ENCODE measurements around the gene N4BP2L1. TPM values are rescaled to one million over a fixed set of nuclear protein-coding genes. Genes with fewer than 3 reads are reported as not detected.

Gene N4BP2L1
- total and polyA plus RNA-seq, 2 of the 8 experiments (the other 6 are each of a cell fraction or from before 2014, with no cell fraction given): 1.3 to 3.1 TPM

DNA sequence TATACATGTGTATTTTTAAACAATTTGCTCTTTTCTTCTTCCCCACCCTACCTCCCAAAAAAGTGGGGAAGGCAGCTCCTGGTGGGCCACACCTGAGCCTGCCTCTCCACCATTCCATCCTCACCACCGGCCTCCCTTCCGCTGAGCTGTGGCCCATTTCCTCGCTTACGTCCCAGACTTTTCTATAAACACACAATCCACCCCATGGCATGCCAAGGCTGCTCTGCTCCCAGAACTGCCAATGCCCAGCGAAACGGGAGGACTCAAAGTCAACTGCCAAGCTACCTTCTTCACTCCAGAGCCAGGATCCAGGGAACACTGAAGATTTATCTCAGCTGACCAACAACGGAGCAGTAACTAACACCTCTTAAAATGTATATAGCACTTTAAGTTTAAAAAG, 2.8 kb downstream of the N4BP2L1 start:
- Histone ChIP-seq H3K14ac (ENCODE audit: insufficient read length) (no peak overlapping the region), H2BK5ac (ENCODE audit: low read depth, low read length) (no peak overlapping the region), H2BK15ac (ENCODE audit: low read length) (no peak overlapping the region), H3K4me2 (ENCODE audit: insufficient read depth in 1 of 2, low read depth in 2 of 2, low read length in 2 of 2) (no peak overlapping the region), H3K4me1 (replicated peaks in 1 of 4; ENCODE audit: control insufficient read depth in 3 of 4, insufficient read depth in 4 of 4, low read length in 3 of 4) (peaks cover 4% of the 10 kb centered on the region in 4 experiments; a peak in 6 of 7 replicates), H3K27ac (ENCODE audit: low read depth, low read length) (no peak overlapping the region), H2BK12ac (ENCODE audit: low read depth, low read length) (no peak overlapping the region; the same call in 1 of the 2 replicates), H3K56ac (replicated peaks; ENCODE audit: insufficient read length, low read depth, low read length) (no peak overlapping the region), H3K4ac (replicated peaks; ENCODE audit: insufficient read length, low read depth, low read length) (no peak overlapping the region), H3K18ac (ENCODE audit: extremely low read depth, low read length) (no peak overlapping the region), H3K9ac (replicated peaks in 1 of 4; ENCODE audit: extremely low read depth in 1 of 4, low read depth in 3 of 4, low read length in 3 of 4) (no peak overlapping the region), H2AFZ (ENCODE audit: low read length) (no peak overlapping the region), H2BK120ac (replicated peaks; ENCODE audit: low read depth, low read length) (no peak overlapping the region), H3K9me3 (ENCODE audit: insufficient read depth in 2 of 2, low read depth in 1 of 2, low read length in 1 of 2) (no peaks in the 10 kb centered on the region), H4K5ac (ENCODE audit: insufficient read length, low read depth, low read length) (no peak overlapping the region), H3K79me1 (ENCODE audit: low read depth, low read length) (no peaks in the 10 kb centered on the region; the same call in 1 of the 2 replicates), H2BK20ac (ENCODE audit: low read length) (no peak overlapping the region), H2AK5ac (ENCODE audit: low read depth, low read length) (no peak overlapping the region), H3K79me2 (ENCODE audit: control insufficient read depth in 1 of 2, insufficient read depth in 2 of 2, low read length in 2 of 2) (no peaks in the 10 kb centered on the region), H4K8ac (ENCODE audit: extremely low read depth, insufficient read depth, low read length) (no peak overlapping the region), H4K91ac (replicated peaks; ENCODE audit: insufficient read length, low read length) (no peak overlapping the region), H4K20me1 (replicated peaks in 1 of 2; ENCODE audit: control insufficient read depth in 1 of 2, insufficient read depth in 2 of 2, low read length in 2 of 2) (peaks cover 0 to 2% of the 10 kb centered on the region in 2 experiments), H3K23me2 (ENCODE audit: low read depth, low read length) (peaks cover 5% of the 10 kb centered on the region; the same call in 1 of the 2 replicates), H3K27me3 (replicated peaks in 1 of 4; ENCODE audit: control insufficient read depth in 3 of 4, extremely low read depth in 1 of 4, insufficient read depth in 3 of 4, low read length in 3 of 4) (peaks cover 0 to 10% (median 6%) of the 10 kb centered on the region in 4 experiments; a peak in 5 of 7 replicates), H3K36me3 (ENCODE audit: control insufficient read depth in 2 of 4, insufficient read depth in 4 of 4, low read length in 3 of 4) (no peaks in the 10 kb centered on the region), H3K4me3 (ENCODE audit: extremely low read depth in 1 of 4, insufficient read depth in 2 of 4, low read depth in 3 of 4, low read length in 4 of 4) (no peak overlapping the region), H3K23ac (ENCODE audit: insufficient read length) (no peak overlapping the region)
- POLR2A ChIA-PET (ENCODE audit: partially characterized antibody): interaction anchor here (3.1 kb wide), 1 partner anchor 16 kb away, joined by 15 read pairs; no protein-coding TSS in a partner anchor
- FAIRE-seq (no peak), DNase-seq (ENCODE audit: low read depth in 1 of 2, low spot score in 2 of 2) (no peak)
- CTCF ChIA-PET (ENCODE audit: partially characterized antibody): interaction anchor here (0.7 to 0.8 kb wide), 2 partner anchors 10 to 23 kb away, joined by 3 read pairs; no protein-coding TSS in a partner anchor
- 92% methylated on average over 7 of the region's 7 CpGs; no CpG with 5 or more reads in 1 of the 2 experiments for WGBS, 2 experiments (ENCODE audit: extremely low coverage in 1 of 2, insufficient coverage in 1 of 2, insufficient read length in 1 of 2, insufficient replicate concordance in 2 of 2, low coverage in 1 of 2, low lambda C conversion rate in 2 of 2, missing lambda C conversion rate in 1 of 2)
- no peak for TF ChIP-seq HDAC6 (IDR thresholded peaks at IDR 0.05; ENCODE audit: low read depth, low read length)
- no peak for TF ChIP-seq SIN3A (conservative IDR thresholded peaks at IDR 0.05 in 1 of 2, IDR thresholded peaks at IDR 0.05 in 1 of 2; ENCODE audit: low read depth in 1 of 2, low read length in 2 of 2)
- TF ChIP-seq POLR2AphosphoS5 (IDR thresholded peaks at IDR 0.05; ENCODE audit: low read depth, low read length): no peak
- TF ChIP-seq, protein P1, sequence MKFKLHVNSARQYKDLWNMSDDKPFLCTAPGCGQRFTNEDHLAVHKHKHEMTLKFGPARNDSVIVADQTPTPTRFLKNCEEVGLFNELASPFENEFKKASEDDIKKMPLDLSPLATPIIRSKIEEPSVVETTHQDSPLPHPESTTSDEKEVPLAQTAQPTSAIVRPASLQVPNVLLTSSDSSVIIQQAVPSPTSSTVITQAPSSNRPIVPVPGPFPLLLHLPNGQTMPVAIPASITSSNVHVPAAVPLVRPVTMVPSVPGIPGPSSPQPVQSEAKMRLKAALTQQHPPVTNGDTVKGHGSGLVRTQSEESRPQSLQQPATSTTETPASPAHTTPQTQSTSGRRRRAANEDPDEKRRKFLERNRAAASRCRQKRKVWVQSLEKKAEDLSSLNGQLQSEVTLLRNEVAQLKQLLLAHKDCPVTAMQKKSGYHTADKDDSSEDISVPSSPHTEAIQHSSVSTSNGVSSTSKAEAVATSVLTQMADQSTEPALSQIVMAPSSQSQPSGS (IDR thresholded peaks at IDR 0.05; ENCODE audit: low read length): no peak
- TF ChIP-seq ASH2L (IDR thresholded peaks at IDR 0.05; ENCODE audit: low read length): no peak
- no peak for TF ChIP-seq EGR1 (IDR thresholded peaks at IDR 0.05; ENCODE audit: borderline replicate concordance, low read depth, low read length)
- no peak for TF ChIP-seq JUN (IDR thresholded peaks at IDR 0.05; ENCODE audit: low read depth, low read length)
- TF ChIP-seq, protein P2, sequence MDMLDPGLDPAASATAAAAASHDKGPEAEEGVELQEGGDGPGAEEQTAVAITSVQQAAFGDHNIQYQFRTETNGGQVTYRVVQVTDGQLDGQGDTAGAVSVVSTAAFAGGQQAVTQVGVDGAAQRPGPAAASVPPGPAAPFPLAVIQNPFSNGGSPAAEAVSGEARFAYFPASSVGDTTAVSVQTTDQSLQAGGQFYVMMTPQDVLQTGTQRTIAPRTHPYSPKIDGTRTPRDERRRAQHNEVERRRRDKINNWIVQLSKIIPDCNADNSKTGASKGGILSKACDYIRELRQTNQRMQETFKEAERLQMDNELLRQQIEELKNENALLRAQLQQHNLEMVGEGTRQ (IDR thresholded peaks at IDR 0.05; ENCODE audit: low read length): no peak
- no peak for TF ChIP-seq KDM5A (IDR thresholded peaks at IDR 0.05; ENCODE audit: low read length)
- no peak for TF ChIP-seq EZH2 (IDR thresholded peaks at IDR 0.05; ENCODE audit: low read depth, low read length, severe bottlenecking)

All from H1 (cell line).